Lung microvascular endothelial cell (primary cell): ENCODE measurements around the gene ZNF516. TPM values are rescaled to one million over a fixed set of nuclear protein-coding genes. Genes with fewer than 3 reads are reported as not detected.

ENCODE experiments used
- DNase-seq, 2 donors: peaks; one replicate each; pipeline versions ENCODE4 v3.0.0 to v3.0.0-alpha.2; 2010; ENCODE audit warnings: low read depth in 2 of 2
- total RNA-seq: library from RNA; depleted of rRNA; stranded (reverse); fragments of >200 nt; gene quantifications from 2 replicates; pipeline ENCODE4 v1.2.1, GENCODE V29; 2014

Gene ZNF516
- total RNA-seq, 1 donor from 2014 or later = 12.7 TPM

DNA sequence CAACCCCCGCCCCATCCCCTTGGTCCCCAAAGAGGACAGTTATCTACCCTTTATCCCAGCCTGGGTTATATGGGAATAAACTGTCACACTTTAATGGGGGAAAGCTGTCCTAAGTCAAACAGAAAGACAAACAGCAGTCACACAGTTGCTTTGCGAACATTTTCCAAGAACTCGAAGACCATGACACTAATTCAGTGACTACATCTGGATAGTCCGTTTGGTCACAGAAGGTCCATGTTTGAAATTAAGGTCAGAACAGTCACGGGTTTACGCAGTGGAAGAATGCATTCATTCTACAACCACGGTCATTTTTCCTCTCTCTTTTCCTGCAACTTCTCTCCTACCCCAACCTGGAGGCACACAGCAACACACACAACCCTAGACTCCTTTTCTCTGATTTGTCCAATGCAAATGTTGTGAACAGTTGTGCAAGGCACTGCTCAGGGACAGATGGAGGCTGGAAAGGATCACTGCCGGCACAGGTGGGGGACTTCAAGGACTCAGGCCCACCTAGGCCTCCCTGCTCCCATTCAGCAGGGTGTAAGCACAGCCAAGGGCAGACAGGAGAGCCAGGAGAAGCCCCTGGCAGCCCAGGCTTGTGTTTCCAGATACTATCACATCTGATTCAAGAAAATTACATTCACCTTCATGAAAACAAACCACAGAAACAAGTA lies 39.9 kb downstream of the ZNF516 start:
- DNase-seq = no peak

DNA sequence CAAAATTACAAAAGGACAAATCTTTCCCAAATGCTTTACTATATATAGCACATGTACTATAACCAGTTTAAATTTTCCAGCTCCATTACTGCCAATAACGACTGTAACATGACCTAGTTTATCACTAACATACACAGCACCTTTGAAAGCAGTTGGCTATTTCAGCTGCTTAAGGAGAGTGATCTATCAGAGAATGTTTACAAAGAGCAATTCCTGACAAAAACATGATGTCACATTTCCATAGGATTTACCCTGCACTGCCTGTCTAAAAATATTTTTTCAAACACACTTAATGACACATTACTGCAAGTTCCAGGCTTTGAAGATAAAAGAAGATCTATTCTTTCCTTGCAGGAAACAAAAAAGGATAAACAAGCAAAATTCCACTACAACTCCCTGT lies 40.6 kb downstream of the ZNF516 start:
- no peak for DNase-seq

- no peak for DNase-seq
Observed at GRCh38 chr18:76453932-76454331, 41.1 kb downstream of the ZNF516 start.

DNA sequence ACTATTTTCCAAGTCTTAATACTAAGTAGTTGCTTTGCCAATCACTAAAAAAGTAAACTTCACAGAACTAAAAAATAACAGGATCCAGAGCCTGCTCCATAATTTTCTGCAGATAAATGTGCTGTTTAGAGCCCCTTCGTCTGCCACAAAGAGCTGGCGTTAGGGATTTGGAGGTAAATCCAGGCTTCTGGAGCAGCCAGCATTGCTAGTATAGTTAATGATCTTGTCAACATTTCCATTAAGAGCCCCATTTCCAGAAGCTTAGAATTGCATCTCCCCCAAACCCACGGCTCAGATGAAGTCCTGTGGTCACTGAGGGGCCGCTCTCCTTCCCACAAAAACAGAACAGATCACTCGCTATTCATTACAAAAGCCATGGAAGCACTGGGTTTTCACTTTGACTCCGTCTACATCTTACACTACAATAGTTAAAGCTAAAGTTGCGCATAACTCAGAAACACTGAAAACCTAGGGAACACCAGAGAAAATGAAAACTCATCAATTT lies 41.9 kb downstream of the ZNF516 start:
- DNase-seq = no peak

DNA sequence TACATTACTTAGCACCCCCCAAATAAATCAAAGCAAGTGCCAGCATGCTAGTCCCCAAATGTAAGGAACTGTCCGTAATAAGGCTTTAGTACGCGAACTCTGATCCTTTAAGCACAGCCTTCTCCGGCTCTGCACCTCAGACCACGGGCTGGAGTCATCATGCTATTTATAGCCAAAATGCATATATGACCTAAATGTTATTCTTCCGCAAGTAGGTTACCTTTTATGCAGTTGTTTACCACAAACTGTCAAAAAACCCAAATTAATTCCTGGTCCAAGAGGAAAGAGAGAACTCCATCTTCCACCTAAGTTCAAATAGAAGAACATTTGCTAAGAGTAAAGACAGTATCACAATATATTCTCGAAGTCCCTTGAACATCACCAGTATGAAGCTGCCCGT lies 42.7 kb downstream of the ZNF516 start:
- DNase-seq = no peak

GRCh38 chr18:76451396-76452331 lies 43.4 kb downstream of the ZNF516 start:
- peak in 1 of 2 donors; percentile 46 for DNase-seq

DNA sequence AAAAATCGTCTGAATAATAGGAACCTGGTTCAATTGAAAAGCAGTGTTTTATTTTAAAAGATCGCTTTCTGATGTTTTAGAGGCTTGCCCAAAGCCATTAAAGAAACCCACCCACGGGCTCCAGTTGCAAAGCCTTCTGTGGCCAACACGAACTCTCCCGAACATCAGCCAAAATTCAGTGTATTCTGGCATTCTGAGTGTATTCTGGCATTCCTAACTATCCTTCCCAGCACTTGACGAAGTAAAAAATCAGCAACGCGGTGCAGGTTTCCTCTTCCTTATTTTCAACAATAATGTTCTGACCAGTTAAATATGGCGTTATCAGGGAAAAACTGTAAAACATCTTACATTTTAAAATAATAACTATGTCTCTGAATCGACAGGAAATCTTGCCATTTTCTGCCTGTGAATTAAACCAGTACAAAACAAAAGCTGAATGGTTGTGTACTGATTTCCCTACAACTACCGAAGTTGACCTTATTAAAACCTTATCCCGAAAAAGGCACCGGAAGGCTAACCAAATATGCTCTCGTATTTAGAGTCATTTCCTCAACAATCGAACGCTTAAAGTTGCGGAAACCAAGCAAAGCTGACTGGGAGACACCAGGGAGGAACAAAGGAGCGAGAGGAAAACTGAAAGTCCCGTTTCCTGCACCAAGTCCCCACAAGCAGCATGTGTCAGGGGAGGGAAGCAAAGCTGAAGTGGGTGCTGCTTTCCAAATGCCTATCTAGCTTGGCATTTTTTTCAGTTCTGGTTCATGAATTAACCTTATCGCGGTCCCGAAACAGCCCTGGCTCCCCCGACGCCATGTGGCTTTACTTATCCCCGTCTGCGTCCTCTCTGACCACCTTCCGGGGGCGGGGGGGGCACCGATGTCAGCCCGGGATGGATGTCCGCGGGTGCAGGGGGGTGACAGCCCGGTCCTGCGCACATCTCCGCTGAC lies 44.3 kb downstream of the ZNF516 start:
- peak; percentile 58 to 71 for DNase-seq

- no peak for DNase-seq
Observed at GRCh38 chr18:76449111-76449453, 46.0 kb downstream of the ZNF516 start.

DNA sequence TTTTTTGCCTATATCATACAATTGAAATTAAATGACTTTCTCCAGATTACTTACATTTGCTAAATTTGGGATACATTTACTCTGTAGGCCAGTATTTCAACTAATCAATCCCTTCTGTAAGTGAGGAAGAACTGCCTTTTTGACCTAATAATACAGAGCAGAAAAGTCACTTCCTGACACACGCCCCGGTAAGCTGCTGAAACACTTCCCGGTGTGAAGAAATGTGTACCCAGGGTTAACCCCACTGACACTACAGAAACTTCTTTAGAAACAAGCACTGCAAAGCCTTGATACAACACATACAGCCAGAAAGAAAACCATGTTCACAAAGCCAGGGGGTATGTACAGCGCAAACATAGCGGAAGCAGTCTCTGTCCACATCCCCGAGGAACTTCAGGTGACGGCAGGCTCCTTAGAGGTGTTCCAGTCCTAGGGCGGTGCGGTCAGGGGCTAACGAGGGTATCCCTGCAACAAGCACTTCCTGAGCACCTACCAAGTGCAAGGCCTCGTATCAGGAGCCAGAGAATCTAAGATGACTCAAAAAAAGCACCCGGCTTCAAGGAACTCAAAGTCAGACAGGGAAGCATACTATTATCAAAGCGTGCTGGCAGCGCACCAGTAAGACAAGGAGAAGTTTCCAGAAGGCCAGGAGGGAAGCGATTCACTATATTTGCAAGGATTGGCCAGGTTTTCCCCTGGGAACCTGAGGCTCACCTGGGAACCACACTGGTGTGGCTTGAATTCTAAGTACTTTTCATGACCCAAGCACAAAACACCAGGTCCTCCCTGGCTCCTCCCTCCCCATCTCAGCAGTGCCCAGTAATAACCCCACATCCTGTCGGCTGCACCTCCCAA lies 46.6 kb downstream of the ZNF516 start:
- DNase-seq = no peak

GRCh38 chr18:76447258-76447890 lies 47.7 kb downstream of the ZNF516 start:
- DNase-seq = peak in 1 of 2 donors; percentile 31

DNA sequence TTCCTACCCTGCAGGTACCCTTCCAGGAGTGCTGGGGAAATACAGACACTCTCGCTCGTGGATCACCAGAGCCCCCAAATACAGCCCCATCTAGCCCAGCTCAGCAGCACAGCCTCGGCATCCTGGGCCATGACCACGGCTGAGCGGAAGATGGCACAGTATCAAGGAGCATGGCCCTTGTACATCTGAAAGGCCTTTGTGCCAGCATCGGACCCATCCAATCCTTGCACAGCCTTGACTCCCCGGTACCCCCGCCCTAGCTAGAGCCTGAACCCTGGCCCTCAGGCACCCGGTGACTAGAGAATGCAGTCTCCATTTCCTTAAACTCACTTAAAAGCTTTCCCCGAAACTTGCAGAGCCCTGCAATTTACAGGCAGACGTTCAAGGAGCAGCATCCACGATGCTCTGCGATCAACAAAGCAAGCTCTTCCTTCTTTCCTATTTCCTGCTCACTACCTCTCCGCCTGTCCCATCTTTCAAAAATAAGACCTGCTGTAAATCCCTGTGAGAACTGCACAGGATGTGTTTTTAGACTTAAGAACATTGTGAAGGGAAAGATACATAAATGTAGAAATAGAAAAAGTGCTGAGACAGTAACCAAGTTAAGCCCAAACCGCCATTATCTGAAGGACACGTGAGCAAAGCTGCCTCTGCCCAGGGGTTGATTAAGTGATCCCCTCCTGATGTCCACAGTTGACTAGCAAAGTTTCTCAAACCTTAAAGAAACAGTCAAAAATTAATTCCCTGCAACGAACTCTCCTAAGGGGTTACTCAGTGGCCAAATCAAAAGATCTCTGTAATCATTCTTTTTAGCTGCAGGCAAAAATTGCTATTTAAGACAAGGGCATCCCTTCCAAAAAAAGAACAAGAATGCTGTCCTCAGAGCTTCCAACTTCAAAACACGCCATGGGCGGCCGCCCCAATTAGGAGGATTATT lies 48.5 kb downstream of the ZNF516 start:
- DNase-seq = no peak

GRCh38 chr18:76445741-76446232 lies 49.3 kb downstream of the ZNF516 start:
- DNase-seq = no peak

- DNase-seq = peak in 1 of 2 donors; percentile 19
Observed at GRCh38 chr18:76445275-76445674, 49.8 kb downstream of the ZNF516 start.

DNA sequence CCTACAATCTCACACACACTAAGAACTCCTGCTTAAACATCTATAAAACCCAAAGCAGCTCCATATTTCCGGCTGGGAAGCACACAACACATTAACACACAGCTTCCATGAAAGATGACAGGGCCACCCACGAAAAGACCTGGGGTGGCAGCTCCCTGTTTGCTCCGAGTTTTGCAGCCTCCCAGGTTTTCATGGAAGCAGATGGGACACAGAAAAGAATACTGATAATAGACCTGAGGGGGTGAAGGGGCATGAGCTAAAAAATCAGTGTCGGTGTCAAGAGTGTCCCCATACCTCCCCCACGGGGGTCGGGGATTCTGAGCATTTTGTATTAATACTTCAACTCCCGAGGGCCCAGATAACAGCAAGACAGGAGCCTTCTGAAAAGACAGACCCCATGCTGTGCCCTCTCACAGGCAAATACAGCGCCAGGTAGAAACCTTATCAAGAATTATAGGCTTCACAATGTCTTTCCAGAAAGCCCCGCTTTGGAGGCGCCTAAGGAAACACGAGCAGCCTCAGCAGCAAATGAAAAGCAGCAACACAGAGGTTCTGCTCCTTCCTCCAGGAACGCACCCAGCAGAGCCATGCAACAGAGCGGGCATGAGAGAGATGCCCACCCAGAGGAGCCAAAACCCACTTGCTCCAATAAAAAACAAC lies 50.5 kb downstream of the ZNF516 start:
- DNase-seq = no peak

DNA sequence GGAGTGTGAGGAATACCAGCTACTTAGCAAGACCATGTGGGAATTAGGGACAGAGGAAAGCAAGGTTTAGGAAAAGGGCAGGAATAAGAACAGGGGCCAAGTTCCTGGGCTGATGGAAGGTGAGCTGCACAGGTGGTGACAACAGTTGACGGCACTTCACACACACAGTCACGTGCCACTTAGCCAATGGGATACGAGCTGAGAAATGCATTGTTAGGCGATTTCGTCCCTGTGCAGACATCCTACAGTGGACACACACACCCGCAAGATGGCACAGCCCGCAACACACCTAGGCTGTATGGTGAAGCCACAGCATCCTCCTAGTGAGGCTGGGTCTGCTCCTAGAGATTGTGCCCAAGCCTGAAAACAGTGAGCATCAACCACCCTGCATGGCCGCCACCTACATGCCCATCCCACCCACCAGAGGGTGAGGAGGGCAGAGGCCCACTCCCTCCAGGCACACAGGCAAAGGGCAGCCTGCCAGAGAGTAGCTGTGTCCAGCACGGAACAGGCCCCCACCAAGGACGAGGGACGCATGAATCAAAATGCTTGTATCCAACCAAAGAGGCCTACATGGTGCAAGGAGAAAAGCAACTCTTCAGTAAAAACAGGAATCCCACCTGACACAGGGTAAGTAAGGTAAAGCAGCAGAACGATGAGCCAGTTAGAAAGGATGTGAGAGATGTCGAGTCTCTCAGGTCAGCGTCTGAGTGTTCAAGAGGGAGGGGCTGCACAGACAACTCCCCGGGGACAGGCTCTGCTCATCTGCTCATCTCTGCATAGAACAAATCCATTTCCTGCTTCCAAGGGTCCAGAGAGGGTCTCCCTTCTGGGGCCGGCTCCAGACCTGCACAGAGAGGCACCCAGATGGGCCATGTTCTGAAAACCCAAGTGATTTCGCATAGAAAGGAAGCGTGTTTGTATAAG lies 51.3 kb downstream of the ZNF516 start:
- no peak for DNase-seq

GRCh38 chr18:76442413-76443171 lies 52.5 kb downstream of the ZNF516 start:
- DNase-seq = no peak
